Fibroblast of lung (primary cell): ENCODE measurements around the gene NHERF2.

Experiments
- EZH2 ChIP-seq: IDR thresholded peaks from 2 replicates; pipeline ENCODE4 v1.5.1; 2012; ENCODE audit warnings: low read length, control low read depth, mild to moderate bottlenecking; ENCODE audit errors: missing control alignments
- TF ChIP-seq, protein P1 (sequence below), 2 donors: IDR thresholded peaks in 1 of 2; conservative IDR thresholded peaks in 1 of 2; 1 replicate in 1 of 2; 2 replicates in 1 of 2; pipeline ENCODE4 v1.5.1; 2011 to 2012; ENCODE audit warnings: low read length in 2 of 2, control low read depth in 1 of 2, inconsistent platforms in 1 of 2, low read depth in 1 of 2, mild to moderate bottlenecking in 1 of 2

DNA sequence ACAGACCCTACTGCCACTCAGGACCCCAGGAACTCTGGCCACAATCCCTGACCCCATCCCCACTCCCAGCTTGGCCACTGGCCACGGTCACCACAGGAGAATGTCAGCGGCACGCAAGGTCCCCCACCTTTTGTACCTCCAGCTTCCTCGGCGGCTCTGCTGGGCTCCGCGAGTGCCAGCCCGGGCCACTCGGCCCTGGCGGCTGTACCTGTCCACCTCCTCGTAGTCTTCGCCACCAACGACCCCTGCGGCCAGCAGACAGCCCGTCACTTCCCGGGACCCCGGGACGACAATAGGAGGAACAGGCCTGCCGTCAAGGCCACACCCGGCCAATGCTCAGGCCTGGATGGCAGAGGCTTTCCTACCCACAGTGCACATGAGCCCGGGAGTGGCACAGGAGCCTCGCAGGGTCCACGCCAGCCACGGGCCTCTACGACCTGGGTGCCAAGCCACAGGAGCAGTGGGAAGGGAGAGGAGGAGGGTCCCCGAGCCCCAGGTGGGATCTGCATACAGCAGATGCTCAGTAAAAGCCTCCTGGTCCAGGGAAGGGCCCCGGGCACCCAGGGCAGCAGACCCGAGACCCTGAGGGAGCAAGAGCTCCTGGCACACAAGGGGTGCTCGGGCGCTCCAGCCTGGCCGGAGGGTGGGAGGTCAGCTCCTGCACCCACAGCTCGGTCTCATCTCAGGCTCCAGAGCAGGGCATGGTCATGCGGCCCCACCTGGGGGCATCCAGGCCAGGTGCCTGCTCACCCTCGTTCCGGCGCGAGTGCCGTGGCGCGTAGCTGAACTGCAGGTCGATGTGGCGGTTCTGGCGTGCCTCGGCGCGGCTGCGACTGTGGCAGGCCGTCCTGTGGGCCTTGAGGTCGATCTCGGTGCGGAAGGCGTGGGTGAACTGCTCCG is 25.0 kb upstream of the NHERF2 start:
- TF ChIP-seq EZH2, result no peak
- TF ChIP-seq, protein P1, sequence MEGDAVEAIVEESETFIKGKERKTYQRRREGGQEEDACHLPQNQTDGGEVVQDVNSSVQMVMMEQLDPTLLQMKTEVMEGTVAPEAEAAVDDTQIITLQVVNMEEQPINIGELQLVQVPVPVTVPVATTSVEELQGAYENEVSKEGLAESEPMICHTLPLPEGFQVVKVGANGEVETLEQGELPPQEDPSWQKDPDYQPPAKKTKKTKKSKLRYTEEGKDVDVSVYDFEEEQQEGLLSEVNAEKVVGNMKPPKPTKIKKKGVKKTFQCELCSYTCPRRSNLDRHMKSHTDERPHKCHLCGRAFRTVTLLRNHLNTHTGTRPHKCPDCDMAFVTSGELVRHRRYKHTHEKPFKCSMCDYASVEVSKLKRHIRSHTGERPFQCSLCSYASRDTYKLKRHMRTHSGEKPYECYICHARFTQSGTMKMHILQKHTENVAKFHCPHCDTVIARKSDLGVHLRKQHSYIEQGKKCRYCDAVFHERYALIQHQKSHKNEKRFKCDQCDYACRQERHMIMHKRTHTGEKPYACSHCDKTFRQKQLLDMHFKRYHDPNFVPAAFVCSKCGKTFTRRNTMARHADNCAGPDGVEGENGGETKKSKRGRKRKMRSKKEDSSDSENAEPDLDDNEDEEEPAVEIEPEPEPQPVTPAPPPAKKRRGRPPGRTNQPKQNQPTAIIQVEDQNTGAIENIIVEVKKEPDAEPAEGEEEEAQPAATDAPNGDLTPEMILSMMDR (conservative IDR thresholded peaks at IDR 0.05 in 1 of 2, IDR thresholded peaks at IDR 0.05 in 1 of 2; ENCODE audit: low read depth in 1 of 2, low read length in 2 of 2), result no peak
